Mucosa of descending colon (tissue), 3 donors: Measurements from ENCODE around the gene CLPSL1. TPM values are rescaled to one million over a fixed set of nuclear protein-coding genes. Genes with fewer than 3 reads are reported as not detected.

Source experiments
- ATAC-seq: fragments of 200-7000 bp; cut with Tn5 transposase; one replicate; pipeline ENCODE4 v1.9.1; 2020; ENCODE audit warnings: mild to moderate bottlenecking, moderate library complexity
- DNase-seq, 3 donors: peaks; one replicate each; pipeline ENCODE4 v3.0.0-alpha.2; 2020
- H3K36me3 ChIP-seq: fragments of 200-600 bp; one replicate; pipeline ENCODE4 v1.8.0; 2021; ENCODE audit warnings: low read depth, mild to moderate bottlenecking
- H3K4me1 ChIP-seq: fragments of 200-600 bp; one replicate; pipeline ENCODE4 v1.8.0; 2021; ENCODE audit warnings: low read depth, mild to moderate bottlenecking
- H3K4me3 ChIP-seq: fragments of 200-600 bp; one replicate; pipeline ENCODE4 v1.8.0; 2021; ENCODE audit warnings: mild to moderate bottlenecking
- H3K9me3 ChIP-seq: fragments of 200-600 bp; one replicate; pipeline ENCODE4 v1.8.0; 2021; ENCODE audit warnings: mild to moderate bottlenecking
- intact Hi-C, 2 donors: fragments of 100-400 bp; cut with DNase I in 1 of 2; cut with micrococcal nuclease in 1 of 2; formaldehyde crosslinking; loops; one replicate each; pipeline versions ENCODE4 v1.11.0 to v1.11.1; 2022; cut with DNase I, micrococcal nuclease
- total RNA-seq, 3 donors: library from RNA; stranded (reverse); fragmentation: NEBNext Ultra II Directional in 2 of 3; extraction: Animal tissue kit (Norgen Biotek cat#: 25700) in 2 of 3; gene quantifications; one replicate each; pipeline versions ENCODE4 v1.2.1 to v1.2.4, GENCODE V29; 2021 to 2023
- TF ChIP-seq, protein P1 (sequence below): fragments of 200-600 bp; IDR thresholded peaks from one replicate; pipeline ENCODE4 v1.8.0; 2022; ENCODE audit warnings: antibody characterized with exemption, mild to moderate bottlenecking
- donor health status: DM: no; HTN: no; CAD: no; lungs with moderate emphysema.
- donor health status: DM: no; HTN: no; CAD: no.
- donor health status: DM: no; HTN: yes; CAD: no.

Gene CLPSL1
- total RNA-seq, 3 donors from 2014 or later: not detected

DNA sequence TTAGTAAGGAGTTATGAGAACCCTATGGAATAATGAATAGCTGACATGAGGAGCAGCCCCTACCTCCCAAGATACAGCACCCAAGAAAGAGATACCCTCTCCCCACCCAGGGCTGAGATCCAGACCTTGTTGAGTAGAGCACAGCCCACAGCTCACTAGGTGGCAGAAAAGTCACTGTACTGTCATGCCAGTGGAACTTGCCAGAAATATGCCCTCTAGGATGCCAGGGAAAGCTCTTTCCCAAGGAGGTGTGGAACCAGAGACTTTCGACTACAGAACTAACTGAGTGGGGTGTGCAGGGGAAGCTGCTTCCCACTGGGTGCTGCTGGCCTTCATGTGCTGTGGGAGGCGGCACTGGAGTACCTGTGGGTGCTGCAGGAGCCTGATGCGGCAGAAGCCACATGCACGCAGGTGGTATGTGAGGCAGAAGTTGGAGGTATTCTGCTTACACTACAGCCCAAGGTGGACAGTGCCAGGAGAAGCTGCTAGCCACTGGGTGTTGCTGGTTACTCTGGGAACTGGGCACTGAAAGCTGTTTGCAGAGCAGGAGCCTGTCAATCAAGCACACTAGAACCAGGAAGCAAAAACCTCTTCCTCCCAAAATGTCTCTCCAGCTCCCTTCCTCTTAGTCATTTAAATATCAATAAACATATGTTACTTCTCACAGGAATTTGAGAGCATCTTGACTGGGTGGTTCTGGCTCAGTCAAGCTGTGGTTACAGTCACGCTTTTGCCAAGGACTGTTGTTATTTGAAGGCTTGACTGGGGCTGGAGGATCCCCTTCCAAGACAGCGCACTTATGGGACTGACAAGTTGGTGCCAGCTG lies 26.2 kb upstream of the CLPSL1 start:
- ATAC-seq (peak; percentile 80), DNase-seq (no peak)
- no peaks in the 10 kb centered on the region for H3K9me3 ChIP-seq
- no peaks in the 10 kb centered on the region for H3K4me1 ChIP-seq
- no peak overlapping the region for H3K4me3 ChIP-seq
- H3K36me3 ChIP-seq: no peaks in the 10 kb centered on the region
- TF ChIP-seq, protein P1, sequence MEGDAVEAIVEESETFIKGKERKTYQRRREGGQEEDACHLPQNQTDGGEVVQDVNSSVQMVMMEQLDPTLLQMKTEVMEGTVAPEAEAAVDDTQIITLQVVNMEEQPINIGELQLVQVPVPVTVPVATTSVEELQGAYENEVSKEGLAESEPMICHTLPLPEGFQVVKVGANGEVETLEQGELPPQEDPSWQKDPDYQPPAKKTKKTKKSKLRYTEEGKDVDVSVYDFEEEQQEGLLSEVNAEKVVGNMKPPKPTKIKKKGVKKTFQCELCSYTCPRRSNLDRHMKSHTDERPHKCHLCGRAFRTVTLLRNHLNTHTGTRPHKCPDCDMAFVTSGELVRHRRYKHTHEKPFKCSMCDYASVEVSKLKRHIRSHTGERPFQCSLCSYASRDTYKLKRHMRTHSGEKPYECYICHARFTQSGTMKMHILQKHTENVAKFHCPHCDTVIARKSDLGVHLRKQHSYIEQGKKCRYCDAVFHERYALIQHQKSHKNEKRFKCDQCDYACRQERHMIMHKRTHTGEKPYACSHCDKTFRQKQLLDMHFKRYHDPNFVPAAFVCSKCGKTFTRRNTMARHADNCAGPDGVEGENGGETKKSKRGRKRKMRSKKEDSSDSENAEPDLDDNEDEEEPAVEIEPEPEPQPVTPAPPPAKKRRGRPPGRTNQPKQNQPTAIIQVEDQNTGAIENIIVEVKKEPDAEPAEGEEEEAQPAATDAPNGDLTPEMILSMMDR: no peak
- intact Hi-C loops: no loop called here

DNA sequence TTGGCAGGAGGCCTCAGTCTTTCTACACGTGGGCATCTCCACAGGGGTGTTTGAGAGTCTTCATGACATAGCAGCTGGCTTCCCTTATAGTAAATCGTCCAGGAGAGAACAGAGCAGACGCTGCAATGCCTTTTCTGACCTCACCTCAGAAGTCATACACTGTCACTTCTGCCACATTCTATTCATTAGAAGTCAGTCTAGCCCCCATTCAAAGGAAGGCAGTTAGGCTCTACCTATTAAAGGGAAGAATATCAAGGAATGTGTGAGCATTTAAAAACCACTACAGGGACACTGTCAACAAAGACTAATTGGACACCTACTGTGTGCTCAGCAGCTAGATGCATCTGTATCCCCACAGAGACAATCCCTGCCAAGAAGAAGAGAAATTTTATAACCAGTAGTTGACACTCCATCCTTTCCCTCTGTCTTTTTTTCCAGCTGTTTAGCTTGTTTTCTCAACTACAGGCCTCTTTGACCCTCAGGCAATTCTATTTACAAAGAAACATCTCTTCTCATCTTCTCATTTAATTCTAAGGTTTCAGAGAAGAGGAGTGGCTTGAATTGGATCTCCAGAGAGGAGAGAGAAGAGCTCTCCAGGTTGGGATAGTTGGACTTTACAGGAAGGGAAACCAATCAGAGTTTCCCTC lies 25.4 kb upstream of the CLPSL1 start:
- no peak overlapping the region for H3K4me3 ChIP-seq
- ATAC-seq (no peak), DNase-seq (no peak)
- H3K9me3 ChIP-seq: no peaks in the 10 kb centered on the region
- no peaks in the 10 kb centered on the region for H3K4me1 ChIP-seq
- no peaks in the 10 kb centered on the region for H3K36me3 ChIP-seq
- intact Hi-C loops: no loop called here
- TF ChIP-seq, protein P1: no peak

DNA sequence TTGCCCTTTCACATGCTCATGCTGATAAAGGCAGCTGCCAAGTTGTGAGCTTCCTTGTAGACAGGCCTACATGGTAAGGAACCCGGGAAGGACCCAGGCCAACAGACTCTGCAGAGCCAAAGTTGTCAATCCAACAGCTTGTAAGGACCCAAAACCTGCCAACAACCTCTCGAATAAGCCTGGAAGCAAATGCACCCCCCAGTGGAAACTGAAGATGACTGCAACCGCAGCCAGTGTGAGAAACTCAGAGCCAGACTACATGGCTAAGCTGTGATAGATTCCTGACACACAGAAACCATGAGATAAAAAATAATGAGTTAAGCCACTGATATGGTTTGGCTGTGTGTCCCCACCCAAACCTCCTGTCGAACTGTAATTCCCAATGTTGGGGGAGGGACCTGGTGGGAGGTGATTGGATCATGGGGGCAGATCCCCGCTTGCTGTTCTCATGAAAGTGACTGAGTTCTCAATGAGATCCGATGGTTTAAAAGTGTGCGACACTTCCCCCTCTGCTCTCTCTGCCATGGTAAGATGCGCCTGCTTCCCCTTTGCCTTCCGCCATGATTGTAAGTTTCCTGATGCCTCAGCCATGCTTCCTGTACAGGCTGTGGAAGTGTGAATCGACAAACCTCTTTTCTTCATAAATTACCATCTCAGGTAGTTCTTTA lies 23.2 kb upstream of the CLPSL1 start:
- intact Hi-C loops: no loop called here
- DNase-seq: peak in 1 of 3 donors; percentile 9
- Histone ChIP-seq H3K4me3 (no peak overlapping the region), H3K9me3 (no peaks in the 10 kb centered on the region), H3K4me1 (no peaks in the 10 kb centered on the region), H3K36me3 (no peaks in the 10 kb centered on the region)
- TF ChIP-seq, protein P1: no peak
- ATAC-seq: no peak

DNA sequence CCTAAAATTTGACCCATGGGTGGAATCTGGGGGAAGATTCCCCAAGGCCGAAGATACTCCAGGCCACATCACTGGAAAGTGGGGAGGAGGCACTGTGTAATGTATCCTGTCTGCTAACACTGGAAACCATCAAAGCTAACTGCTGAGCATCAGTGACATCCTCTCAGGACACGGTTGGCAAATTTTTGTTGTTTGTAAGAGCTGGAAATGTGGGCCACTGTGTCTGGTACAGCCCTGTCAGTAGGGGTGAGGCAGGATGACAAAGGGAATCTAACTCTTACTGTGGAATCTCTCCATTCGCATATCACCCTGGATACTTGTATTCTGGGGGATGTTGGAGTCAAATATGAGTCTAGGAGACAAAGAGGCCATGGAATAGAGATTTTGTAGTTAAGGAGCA lies 21.4 kb upstream of the CLPSL1 start:
- ATAC-seq (no peak), DNase-seq (no peak)
- intact Hi-C loops: no loop called here
- Histone ChIP-seq H3K9me3 (no peaks in the 10 kb centered on the region), H3K36me3 (no peaks in the 10 kb centered on the region), H3K4me1 (no peaks in the 10 kb centered on the region), H3K4me3 (no peak overlapping the region)
- TF ChIP-seq, protein P1: no peak

DNA sequence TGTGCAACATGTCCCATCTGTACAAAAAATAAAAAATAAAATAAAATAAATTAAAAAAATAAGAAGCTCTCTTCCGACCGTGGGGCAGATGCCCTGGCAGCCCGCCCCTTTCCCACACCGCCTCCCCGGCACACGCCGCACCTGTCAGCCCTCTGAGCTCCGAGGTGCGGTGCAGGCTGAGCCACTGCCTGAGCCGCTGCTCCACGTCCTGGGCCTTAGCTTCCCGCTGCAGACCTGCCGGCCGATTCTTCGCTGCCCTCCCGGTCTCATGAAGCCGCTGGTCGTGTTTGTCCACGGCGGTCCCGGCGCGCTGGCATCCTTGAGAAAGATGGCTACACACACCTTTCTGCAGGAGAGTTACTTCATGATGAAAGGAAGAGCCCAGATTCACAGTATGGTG lies 15.1 kb upstream of the CLPSL1 start:
- H3K4me1 ChIP-seq: no peaks in the 10 kb centered on the region
- no peaks in the 10 kb centered on the region for H3K36me3 ChIP-seq
- intact Hi-C loops: no loop called here
- DNase-seq (no peak), ATAC-seq (no peak)
- H3K9me3 ChIP-seq: no peaks in the 10 kb centered on the region
- H3K4me3 ChIP-seq: no peak overlapping the region
- TF ChIP-seq, protein P1: no peak
